ENCODE data around the gene VPS52.

VPS52 gene

DNA sequence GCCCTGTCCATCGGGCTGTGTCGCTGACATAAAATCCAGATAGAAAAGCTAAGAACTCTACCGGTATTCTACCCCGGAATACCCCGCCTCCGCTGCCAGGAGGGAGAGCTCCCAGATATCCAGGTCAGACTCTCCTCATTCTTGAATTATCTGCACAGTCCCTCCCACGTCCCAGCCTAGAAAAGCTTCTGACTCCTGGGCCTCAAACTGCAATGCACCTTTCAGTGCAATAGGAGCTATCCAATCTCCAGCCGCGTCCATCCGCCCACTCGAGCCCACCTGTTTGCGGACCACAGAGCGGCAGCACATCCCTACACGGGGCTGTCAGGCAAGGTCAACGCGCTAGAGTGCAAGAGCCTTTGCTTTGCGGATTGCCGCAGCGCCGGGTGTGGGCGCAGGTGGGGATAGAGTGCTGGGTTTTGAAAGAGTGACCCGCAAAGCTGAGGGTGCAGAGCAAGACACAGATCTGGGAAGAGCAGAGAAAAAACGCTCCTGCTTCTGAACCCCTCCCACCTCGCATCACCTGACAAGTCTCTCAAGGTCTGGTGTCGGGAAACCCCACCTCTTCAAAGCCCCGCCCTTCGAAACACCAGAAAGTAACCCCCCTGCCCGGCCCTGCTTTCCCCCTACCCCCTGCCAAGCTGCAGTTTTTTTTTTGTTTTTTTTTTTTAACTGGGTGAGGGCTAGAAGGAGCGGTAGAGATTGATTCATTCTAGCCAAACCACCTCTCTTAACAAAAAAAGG is 40.9 kb upstream of the VPS52 start (continued):
- TF ChIP-seq, protein P1, sequence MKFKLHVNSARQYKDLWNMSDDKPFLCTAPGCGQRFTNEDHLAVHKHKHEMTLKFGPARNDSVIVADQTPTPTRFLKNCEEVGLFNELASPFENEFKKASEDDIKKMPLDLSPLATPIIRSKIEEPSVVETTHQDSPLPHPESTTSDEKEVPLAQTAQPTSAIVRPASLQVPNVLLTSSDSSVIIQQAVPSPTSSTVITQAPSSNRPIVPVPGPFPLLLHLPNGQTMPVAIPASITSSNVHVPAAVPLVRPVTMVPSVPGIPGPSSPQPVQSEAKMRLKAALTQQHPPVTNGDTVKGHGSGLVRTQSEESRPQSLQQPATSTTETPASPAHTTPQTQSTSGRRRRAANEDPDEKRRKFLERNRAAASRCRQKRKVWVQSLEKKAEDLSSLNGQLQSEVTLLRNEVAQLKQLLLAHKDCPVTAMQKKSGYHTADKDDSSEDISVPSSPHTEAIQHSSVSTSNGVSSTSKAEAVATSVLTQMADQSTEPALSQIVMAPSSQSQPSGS (tag by site-specific recombination; IDR thresholded peaks at IDR 0.05; ENCODE audit: low read depth), result no peak
- no peak for TF ChIP-seq ZNF626 (tag by site-specific recombination; IDR thresholded peaks at IDR 0.05)
- no peak for TF ChIP-seq ZNF776 (tag by site-specific recombination; IDR thresholded peaks at IDR 0.05; ENCODE audit: borderline replicate concordance)
- no peak for TF ChIP-seq YY1 (tag by site-specific recombination; IDR thresholded peaks at IDR 0.05)
- TF ChIP-seq ZFHX2 (tag by site-specific recombination; conservative IDR thresholded peaks at IDR 0.05), result peak; percentile 92
- no peak for TF ChIP-seq ZNF311 (tag by site-specific recombination; IDR thresholded peaks at IDR 0.05; ENCODE audit: borderline replicate concordance)
- TF ChIP-seq ZNF133 (tag by site-specific recombination; IDR thresholded peaks at IDR 0.05), result no peak
- TF ChIP-seq OSR2 (tag by site-specific recombination; IDR thresholded peaks at IDR 0.05), result no peak
- no peak for TF ChIP-seq MEIS1 (CRISPR knock-in tag; IDR thresholded peaks at IDR 0.05; ENCODE audit: borderline replicate concordance)
- peak; percentile 87 for TF ChIP-seq ZNF341 (tag by site-specific recombination; IDR thresholded peaks at IDR 0.05; ENCODE audit: low read depth)
- no peak for TF ChIP-seq ZNF654 (tag by site-specific recombination; IDR thresholded peaks at IDR 0.05; ENCODE audit: low read depth)
- TF ChIP-seq, protein P2, sequence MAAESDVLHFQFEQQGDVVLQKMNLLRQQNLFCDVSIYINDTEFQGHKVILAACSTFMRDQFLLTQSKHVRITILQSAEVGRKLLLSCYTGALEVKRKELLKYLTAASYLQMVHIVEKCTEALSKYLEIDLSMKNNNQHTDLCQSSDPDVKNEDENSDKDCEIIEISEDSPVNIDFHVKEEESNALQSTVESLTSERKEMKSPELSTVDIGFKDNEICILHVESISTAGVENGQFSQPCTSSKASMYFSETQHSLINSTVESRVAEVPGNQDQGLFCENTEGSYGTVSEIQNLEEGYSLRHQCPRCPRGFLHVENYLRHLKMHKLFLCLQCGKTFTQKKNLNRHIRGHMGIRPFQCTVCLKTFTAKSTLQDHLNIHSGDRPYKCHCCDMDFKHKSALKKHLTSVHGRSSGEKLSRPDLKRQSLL (tag by site-specific recombination; IDR thresholded peaks at IDR 0.05), result no peak
- no peak for TF ChIP-seq ZNF391 (tag by site-specific recombination; IDR thresholded peaks at IDR 0.05; ENCODE audit: borderline replicate concordance, low read depth)
- no peak for TF ChIP-seq ZNF555 (tag by site-specific recombination; conservative IDR thresholded peaks at IDR 0.05)
- TF ChIP-seq, protein P3, sequence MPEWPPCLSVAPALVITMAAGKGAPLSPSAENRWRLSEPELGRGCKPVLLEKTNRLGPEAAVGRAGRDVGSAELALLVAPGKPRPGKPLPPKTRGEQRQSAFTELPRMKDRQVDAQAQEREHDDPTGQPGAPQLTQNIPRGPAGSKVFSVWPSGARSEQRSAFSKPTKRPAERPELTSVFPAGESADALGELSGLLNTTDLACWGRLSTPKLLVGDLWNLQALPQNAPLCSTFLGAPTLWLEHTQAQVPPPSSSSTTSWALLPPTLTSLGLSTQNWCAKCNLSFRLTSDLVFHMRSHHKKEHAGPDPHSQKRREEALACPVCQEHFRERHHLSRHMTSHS (tag by site-specific recombination; IDR thresholded peaks at IDR 0.05), result no peak
- TF ChIP-seq, protein P4, sequence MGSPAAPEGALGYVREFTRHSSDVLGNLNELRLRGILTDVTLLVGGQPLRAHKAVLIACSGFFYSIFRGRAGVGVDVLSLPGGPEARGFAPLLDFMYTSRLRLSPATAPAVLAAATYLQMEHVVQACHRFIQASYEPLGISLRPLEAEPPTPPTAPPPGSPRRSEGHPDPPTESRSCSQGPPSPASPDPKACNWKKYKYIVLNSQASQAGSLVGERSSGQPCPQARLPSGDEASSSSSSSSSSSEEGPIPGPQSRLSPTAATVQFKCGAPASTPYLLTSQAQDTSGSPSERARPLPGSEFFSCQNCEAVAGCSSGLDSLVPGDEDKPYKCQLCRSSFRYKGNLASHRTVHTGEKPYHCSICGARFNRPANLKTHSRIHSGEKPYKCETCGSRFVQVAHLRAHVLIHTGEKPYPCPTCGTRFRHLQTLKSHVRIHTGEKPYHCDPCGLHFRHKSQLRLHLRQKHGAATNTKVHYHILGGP (tag by site-specific recombination; IDR thresholded peaks at IDR 0.05), result no peak
- no peak for TF ChIP-seq ZNF561 (tag by site-specific recombination; IDR thresholded peaks at IDR 0.05; ENCODE audit: borderline replicate concordance)
- TF ChIP-seq ZIC2 (tag by site-specific recombination; IDR thresholded peaks at IDR 0.05), result no peak
- no peak for TF ChIP-seq ZFP69B (tag by site-specific recombination; IDR thresholded peaks at IDR 0.05)
- TF ChIP-seq, protein P5, sequence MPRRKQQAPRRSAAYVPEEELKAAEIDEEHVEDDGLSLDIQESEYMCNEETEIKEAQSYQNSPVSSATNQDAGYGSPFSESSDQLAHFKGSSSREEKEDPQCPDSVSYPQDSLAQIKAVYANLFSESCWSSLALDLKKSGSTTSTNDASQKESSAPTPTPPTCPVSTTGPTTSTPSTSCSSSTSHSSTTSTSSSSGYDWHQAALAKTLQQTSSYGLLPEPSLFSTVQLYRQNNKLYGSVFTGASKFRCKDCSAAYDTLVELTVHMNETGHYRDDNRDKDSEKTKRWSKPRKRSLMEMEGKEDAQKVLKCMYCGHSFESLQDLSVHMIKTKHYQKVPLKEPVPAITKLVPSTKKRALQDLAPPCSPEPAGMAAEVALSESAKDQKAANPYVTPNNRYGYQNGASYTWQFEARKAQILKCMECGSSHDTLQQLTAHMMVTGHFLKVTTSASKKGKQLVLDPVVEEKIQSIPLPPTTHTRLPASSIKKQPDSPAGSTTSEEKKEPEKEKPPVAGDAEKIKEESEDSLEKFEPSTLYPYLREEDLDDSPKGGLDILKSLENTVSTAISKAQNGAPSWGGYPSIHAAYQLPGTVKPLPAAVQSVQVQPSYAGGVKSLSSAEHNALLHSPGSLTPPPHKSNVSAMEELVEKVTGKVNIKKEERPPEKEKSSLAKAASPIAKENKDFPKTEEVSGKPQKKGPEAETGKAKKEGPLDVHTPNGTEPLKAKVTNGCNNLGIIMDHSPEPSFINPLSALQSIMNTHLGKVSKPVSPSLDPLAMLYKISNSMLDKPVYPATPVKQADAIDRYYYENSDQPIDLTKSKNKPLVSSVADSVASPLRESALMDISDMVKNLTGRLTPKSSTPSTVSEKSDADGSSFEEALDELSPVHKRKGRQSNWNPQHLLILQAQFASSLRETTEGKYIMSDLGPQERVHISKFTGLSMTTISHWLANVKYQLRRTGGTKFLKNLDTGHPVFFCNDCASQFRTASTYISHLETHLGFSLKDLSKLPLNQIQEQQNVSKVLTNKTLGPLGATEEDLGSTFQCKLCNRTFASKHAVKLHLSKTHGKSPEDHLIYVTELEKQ (tag by site-specific recombination; IDR thresholded peaks at IDR 0.05; ENCODE audit: borderline replicate concordance), result no peak
- no peak for TF ChIP-seq ZFP41 (tag by site-specific recombination; IDR thresholded peaks at IDR 0.05; ENCODE audit: borderline replicate concordance)
- TF ChIP-seq, protein P6, sequence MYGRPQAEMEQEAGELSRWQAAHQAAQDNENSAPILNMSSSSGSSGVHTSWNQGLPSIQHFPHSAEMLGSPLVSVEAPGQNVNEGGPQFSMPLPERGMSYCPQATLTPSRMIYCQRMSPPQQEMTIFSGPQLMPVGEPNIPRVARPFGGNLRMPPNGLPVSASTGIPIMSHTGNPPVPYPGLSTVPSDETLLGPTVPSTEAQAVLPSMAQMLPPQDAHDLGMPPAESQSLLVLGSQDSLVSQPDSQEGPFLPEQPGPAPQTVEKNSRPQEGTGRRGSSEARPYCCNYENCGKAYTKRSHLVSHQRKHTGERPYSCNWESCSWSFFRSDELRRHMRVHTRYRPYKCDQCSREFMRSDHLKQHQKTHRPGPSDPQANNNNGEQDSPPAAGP (tag by site-specific recombination; IDR thresholded peaks at IDR 0.05), result no peak
- TF ChIP-seq ZNF658 (tag by site-specific recombination; IDR thresholded peaks at IDR 0.05), result no peak
